Fibroblast of skin of right biceps (primary cell): Measurements from ENCODE around the gene FASN.
A peak's percentile ranks its signal among the peaks of the same experiment; 100 is the strongest.

ENCODE experiments used
- DNase-seq: peaks from one replicate; pipeline ENCODE4 v3.0.0-alpha.2; 2013

The FASN gene

GRCh38 chr17:82117139-82118090, 19.4 kb upstream of the FASN start:
- DNase-seq, result no peak

- no peak for DNase-seq
Observed at GRCh38 chr17:82116246-82116645, 18.2 kb upstream of the FASN start.

GRCh38 chr17:82114872-82115271, 16.8 kb upstream of the FASN start:
- no peak for DNase-seq

- DNase-seq, result no peak
Observed at GRCh38 chr17:82114447-82114846, 16.4 kb upstream of the FASN start.

GRCh38 chr17:82113941-82114340, 15.9 kb upstream of the FASN start:
- DNase-seq, result no peak

- DNase-seq, result no peak
Observed at GRCh38 chr17:82113422-82113821, 15.4 kb upstream of the FASN start.

DNA sequence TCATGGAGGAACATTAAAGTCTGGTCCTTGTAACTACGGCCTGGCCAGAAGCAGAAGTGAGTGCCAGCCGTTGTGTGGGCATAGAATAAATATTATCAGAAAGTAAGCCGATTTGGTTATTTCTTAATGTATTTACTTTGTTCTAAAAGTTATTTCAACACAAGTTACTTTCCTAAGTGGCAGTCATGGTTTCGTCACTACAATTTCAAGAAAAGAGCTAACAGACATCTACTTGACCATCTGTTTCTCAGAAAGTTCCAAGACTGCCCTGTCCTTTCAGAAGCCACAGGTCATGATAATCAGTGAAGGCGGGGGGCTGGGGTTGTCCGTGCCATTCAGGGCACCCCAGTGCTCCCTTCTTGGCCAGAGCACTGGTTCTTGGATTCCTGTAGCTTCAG, 14.9 kb upstream of the FASN start:
- no peak for DNase-seq

GRCh38 chr17:82112181-82112913, 14.3 kb upstream of the FASN start:
- no peak for DNase-seq

- DNase-seq, result no peak
Observed at GRCh38 chr17:82110298-82110697, 12.3 kb upstream of the FASN start.

DNA sequence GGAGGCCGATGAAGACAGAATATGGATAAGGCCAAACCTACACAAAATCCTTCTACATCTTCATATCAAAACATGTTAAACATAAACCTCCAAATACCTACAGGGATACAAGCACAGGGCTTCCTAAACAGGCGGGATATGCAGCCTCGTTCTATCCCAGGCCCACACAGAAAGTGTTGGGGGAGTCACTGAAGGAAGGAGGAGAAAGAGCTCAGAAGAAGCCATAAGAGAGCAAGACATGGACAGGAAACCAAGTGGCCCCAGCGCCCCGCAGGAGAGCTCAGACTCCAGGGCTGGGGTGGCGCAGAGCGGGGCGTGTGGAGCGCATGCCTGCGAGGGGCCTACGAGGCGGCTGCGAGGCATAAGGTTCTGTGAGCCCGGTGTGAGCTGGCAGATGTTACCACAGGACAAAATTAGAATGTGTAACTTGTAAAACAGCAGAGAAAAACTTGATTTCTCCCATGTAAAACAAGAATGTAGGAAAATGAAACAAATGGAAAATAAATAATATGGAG, 11.0 kb upstream of the FASN start:
- DNase-seq, result no peak

DNA sequence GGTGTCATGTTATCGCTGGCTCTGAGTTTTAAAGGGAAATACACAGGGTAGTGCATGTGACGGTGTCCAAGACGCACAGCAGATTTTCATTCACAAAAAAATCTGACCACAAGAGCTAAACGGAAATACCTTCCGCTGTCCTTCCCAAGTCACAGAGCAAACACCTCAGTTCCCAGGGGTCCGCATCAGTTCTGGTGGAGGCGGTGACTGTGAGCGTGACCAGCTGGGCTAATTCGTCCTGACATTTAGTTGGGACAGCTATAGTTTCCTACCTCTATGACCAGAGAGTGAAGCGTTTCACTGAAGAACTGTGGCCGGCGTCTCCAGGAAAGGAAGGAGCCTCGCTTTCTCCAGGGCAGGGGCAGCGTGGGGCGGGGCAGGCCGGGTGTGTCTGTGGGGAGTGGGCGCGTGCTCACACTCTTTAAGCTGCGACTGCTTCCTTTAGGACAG, 10.5 kb upstream of the FASN start:
- DNase-seq, result no peak

DNA sequence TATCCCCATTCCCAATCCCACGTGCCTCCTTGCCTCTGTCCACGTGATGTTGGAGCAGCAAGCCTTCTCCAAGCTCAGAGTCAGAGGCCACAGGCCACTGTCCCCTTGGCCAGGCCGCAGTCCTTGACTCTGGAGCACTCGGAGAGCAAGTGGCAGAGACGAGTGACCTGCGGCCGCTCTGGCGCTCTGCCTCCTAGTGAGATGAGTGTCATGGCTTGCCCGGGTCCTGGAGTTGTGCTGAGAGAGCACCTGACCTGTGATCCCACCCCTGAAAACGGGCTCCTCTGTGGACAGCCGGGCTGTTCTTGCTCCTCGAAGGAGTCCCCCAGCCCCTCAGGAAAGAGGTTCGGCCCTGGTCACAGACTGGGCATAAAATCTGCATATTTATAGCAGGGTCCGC, 10.0 kb upstream of the FASN start:
- no peak for DNase-seq

- no peak for DNase-seq
Observed at GRCh38 chr17:82107341-82107860, 9.4 kb upstream of the FASN start.

DNA sequence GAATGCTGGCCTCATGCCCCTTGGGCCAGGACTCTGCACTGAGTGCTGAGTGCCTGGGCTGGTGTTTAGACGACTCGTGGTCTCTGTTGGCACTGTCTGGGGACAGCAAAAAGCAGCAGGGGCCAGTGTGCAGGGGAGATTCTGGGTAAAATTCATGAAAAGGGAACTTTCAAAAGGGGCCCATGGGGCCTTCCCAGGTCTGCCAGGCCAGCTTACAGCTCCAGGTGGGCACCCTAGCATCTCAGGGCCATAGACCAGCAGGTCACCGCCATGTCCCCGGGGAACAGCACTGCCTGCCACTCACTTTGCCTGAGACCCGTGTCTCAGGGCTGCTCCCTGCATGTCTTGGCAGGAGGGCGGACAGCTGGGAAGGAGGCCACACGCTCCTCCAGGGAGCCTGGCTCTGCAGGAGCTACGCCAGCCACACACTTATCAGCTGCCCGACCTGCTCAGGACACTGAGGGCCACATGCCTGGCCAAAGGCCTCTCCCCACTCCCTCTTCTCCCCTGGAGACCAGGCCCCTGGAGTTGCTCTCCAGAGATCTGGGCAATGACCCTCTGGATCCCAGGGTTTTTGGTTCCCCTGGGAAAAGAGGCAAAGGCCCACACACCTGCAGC, 8.8 kb upstream of the FASN start:
- DNase-seq, result no peak

DNA sequence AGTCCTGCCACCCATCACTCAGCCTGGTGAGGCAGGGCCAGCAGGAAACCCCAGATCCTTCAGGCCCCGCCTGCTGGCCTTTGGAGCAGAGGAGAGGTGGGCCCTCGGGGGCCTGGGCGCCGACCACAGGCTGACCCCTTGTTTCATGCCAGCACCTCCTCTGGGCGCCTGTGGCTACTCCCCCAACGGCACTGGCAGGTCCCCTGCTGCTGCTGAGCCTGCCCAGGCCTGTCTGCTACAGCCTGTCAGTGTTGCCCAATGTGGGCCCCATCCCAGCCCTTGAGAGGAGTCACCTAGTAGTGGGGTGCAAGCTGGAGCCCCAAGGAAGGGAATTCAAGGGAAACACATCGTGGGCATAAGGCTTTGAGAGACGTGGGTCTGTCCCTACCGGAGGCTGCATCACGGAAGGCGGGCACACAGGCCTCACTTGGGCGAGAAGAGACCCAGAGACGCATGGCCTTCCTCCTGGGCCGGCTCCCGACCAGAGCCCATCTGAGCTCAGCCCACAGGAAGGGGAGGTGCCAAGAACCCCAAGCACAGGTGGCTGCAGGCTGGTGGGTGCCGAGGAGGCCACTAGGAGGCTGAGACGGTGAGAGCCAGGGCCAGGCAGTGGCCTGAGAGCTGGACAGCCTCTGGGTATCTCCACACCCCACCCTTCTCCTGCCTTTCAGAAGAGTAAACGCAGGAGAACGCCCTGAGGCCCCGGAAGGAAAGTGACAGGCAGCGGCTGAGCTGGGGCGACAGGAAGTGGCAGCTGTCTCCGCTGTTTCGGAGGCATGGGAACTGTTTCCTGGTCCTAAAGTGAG, 8.0 kb upstream of the FASN start:
- peak; percentile 20 for DNase-seq

GRCh38 chr17:82105417-82105881, 7.4 kb upstream of the FASN start:
- no peak for DNase-seq

- no peak for DNase-seq
Observed at GRCh38 chr17:82104797-82105416, 6.9 kb upstream of the FASN start.

DNA sequence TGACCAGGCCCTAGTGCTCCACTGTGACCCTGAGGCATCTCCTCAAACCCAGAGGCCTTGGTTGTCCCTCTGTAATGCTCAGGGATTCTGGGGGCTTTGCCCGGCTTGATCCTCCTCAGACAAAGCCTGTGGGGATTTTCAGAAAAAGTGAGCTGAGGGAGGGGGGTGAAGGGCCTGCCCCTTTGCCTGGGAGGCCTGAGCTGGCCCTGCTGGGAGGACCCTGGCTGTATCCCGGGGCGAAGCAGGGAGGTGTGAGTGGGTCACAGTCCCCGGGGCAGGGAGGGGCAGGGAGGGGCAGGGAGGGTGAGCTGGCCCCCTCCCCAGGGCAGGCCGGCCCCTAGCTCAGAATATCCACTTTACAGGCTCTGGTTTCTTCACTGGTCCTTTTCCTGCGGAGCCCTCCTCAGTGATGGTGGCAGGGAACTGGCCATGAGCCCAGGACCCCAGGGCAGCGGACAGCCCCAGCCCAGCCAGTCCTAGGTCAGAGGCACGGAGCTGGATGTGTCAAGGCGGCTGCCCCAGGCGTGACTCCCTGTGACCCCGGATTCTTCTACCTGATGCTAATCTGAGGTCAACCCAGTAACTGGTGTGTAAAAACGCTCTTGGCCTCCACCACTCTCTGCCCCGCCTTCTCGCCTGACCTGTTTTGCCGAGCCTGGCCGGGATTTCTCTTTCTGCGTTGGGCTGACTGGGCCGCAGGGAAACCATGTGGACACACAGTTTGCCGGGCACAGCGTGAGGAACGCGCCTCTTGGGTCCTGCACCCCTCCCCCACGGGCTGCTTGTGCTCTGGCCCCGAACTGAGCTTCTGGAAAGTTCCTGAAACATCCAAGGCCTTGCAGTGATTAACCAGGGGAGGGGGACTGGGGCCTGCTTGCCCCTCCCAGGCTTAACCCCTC, 5.8 kb upstream of the FASN start:
- peak; percentile 16 for DNase-seq

GRCh38 chr17:82101767-82102679, 4.0 kb upstream of the FASN start:
- no peak for DNase-seq
